CD4-positive, alpha-beta memory T cell (primary cell): ENCODE results near the gene CYB5RL. TPM values are rescaled to one million over a fixed set of nuclear protein-coding genes. Genes with fewer than 3 reads are reported as not detected.

Experiments
- CTCF ChIA-PET: fragments of 350-600 bp; sonication (Branson Sonifier 250); formaldehyde crosslinking; loops from one replicate; lab custom pipeline; 2021; ENCODE audit warnings: inconsistent platforms; ENCODE audit not compliant: partially characterized antibody; lab: Charles Lee
- POLR2A ChIA-PET: fragments of 350-600 bp; sonication (Branson Sonifier 250); formaldehyde crosslinking; loops from one replicate; lab custom pipeline; 2021; ENCODE audit not compliant: partially characterized antibody; lab: Charles Lee
- DNase-seq, 5 donors: peaks; one replicate each; pipeline versions ENCODE4 v3.0.0 to v3.0.0-alpha.2; 2020 to 2022; ENCODE audit warnings: mixed read lengths in 1 of 5
- H3K27ac ChIP-seq: one replicate; pipeline ENCODE4 v1.7.0; 2013; ENCODE audit warnings: low read depth, low read length
- H3K27me3 ChIP-seq: 2 replicates; pipeline ENCODE4 v1.7.0; 2013; ENCODE audit warnings: mild to moderate bottlenecking, low read length, moderate library complexity; ENCODE audit not compliant: insufficient read depth
- H3K36me3 ChIP-seq: 2 replicates; pipeline ENCODE4 v1.7.0; 2013; ENCODE audit warnings: mild to moderate bottlenecking, low read length, moderate library complexity; ENCODE audit not compliant: insufficient read depth
- H3K4me1 ChIP-seq: 2 replicates; pipeline ENCODE4 v1.7.0; 2013; ENCODE audit warnings: mild to moderate bottlenecking, low read length, moderate library complexity; ENCODE audit not compliant: insufficient read depth
- H3K4me3 ChIP-seq, 2 donors: one replicate each; pipeline ENCODE4 v1.7.0; 2013; ENCODE audit warnings: low read length in 2 of 2, mild to moderate bottlenecking in 1 of 2
- H3K9me3 ChIP-seq, 2 donors: one replicate each; pipeline ENCODE4 v1.7.0; 2013; ENCODE audit warnings: low read length in 2 of 2, control low read depth in 1 of 2; ENCODE audit not compliant: control insufficient read depth in 1 of 2
- H3K27ac Mint-ChIP-seq, 7 donors: one replicate each; pipeline ENCODE4 v1.8.0; 2020 to 2021; ENCODE audit warnings: mixed read lengths in 7 of 7, mild to moderate bottlenecking in 6 of 7, inconsistent platforms in 3 of 7, moderate library complexity in 3 of 7
- H3K27me3 Mint-ChIP-seq, 2 donors: one replicate each; pipeline ENCODE4 v1.8.0; 2020 to 2021; ENCODE audit warnings: mixed read lengths in 2 of 2
- H3K36me3 Mint-ChIP-seq, 2 donors: one replicate each; pipeline ENCODE4 v1.8.0; 2020 to 2021; ENCODE audit warnings: mixed read lengths in 2 of 2, inconsistent platforms in 1 of 2, mild to moderate bottlenecking in 1 of 2
- H3K4me1 Mint-ChIP-seq, 4 donors: one replicate each; pipeline ENCODE4 v1.8.0; 2020 to 2021; ENCODE audit warnings: mixed read lengths in 4 of 4, mild to moderate bottlenecking in 1 of 4
- H3K4me3 Mint-ChIP-seq, 8 donors: one replicate each; pipeline ENCODE4 v1.8.0; 2020 to 2021; ENCODE audit warnings: mixed read lengths in 8 of 8, mild to moderate bottlenecking in 7 of 8, moderate library complexity in 6 of 8, inconsistent platforms in 3 of 8
- H3K9me3 Mint-ChIP-seq, 8 donors: one replicate each; pipeline ENCODE4 v1.8.0; 2020 to 2021; ENCODE audit warnings: mixed read lengths in 8 of 8, mild to moderate bottlenecking in 5 of 8, inconsistent platforms in 3 of 8, moderate library complexity in 1 of 8
- intact Hi-C: fragments of 100-400 bp; cut with micrococcal nuclease; formaldehyde crosslinking; loops from one replicate; pipeline ENCODE4 v1.15.1; 2023
- polyA plus RNA-seq, 2 donors: library from polyadenylated mRNA; unstranded; fragments of 300-500 nt; fragmentation: Illumina TruSeq; gene quantifications; one replicate each; pipeline ENCODE4 v1.2.3, GENCODE V29; 2021
- total RNA-seq, 2 experiments: library from RNA; stranded (reverse); gene quantifications; one replicate each; pipeline ENCODE4 v1.2.3, GENCODE V29; 2021

The CYB5RL gene
- total and polyA plus RNA-seq, 4 experiments from 2014 or later, result 1.3 to 10.7 (median 7.5) TPM

DNA sequence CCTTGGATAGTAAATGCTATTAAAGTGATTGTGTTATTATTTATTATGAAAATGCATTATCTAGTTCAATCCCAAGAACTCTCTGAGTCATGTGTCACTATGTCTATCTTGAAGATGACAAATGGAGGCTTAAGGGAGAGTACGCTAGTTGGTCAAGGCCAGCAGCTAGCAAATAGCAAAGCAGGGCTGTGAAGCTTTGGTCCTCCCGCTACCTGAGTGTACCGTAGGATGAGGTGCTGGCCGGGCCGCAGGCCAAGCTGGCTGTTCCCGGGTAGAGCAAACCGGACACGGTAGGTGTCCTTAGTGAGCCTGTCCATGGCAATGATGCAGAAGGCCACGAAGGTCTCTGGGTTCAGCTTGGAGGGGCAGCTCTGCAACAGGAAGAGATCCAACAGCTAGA, 9.3 kb downstream of the CYB5RL start:
- Mint-ChIP-seq H3K4me1 (no peaks in the 10 kb centered on the region), H3K4me3 (no peak overlapping the region), H3K36me3 (peaks cover 42 to 53% of the 10 kb centered on the region in 2 donors), H3K27me3 (no peaks in the 10 kb centered on the region), H3K9me3 (peaks cover 0 to 4% (median 0%) of the 10 kb centered on the region in 8 donors), H3K27ac (no peak overlapping the region)
- DNase-seq, result no peak
- no peak overlapping the region for H3K27ac ChIP-seq
- intact Hi-C loops, result no loop called here
- no peaks in the 10 kb centered on the region for H3K9me3 ChIP-seq
- H3K4me1 ChIP-seq, result no peaks in the 10 kb centered on the region
- ChIA-PET POLR2A (interaction anchor here (0.5 to 1.7 kb wide), 2 partner anchors 10 to 20 kb away, joined by 3 to 8 read pairs; partner anchors contain the start of genes CYB5RL and MRPL37), CTCF (interaction anchor here (1.7 kb wide), 1 partner anchor 9 kb away, joined by 4 read pairs; no protein-coding TSS in a partner anchor)
- no peak overlapping the region for H3K4me3 ChIP-seq
- no peaks in the 10 kb centered on the region for H3K27me3 ChIP-seq
- H3K36me3 ChIP-seq, result peaks cover 8% of the 10 kb centered on the region

DNA sequence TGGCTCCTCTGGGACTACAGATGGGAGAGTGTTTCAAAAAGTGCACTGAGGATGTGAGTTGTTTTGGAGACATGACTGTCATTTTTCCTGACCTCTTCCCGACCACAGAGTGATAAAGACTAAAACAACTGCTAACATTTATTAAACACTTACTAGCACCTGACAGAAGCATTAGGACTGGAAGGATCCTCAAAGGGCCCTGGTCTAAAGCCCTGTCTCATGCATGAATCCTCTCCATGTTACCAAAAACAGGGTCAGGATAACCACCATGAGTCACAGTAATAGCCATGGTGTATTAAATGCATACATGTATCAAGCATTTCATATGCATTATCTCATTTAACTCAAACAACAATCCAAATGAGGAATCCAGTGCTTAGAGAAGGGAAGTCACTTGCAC, 11.5 kb downstream of the CYB5RL start:
- no peak overlapping the region for H3K27ac Mint-ChIP-seq
- intact Hi-C loops, result no loop called here

DNA sequence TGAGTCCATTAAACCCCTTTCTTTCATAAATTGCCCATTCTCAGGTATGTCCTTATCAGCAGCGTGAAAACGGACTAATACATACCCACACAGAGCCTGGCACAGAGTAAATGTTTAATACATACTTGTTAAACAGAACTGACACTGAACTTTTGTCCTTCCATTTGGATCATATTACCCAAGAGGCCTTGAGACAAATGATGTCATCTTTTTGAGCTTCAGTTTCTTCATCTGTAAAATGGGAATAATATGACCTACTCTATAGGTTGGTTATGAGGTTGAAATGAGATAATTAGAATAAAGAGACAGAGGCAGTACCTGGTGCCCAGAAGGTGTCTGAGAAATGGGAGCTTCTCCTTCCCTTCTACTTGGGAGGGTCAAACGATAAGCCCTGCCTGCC, 13.8 kb downstream of the CYB5RL start:
- H3K27me3 ChIP-seq, result no peaks in the 10 kb centered on the region
- no peaks in the 10 kb centered on the region for H3K4me1 ChIP-seq
- CTCF ChIA-PET, result interaction anchor here (2.6 kb wide), 1 partner anchor 304 kb away, joined by 13 read pairs; no protein-coding TSS in a partner anchor
- Mint-ChIP-seq H3K4me1 (peaks cover 0 to 1% (median 0%) of the 10 kb centered on the region in 4 donors), H3K9me3 (peaks cover 0 to 3% (median 0%) of the 10 kb centered on the region in 8 donors), H3K27ac (no peak overlapping the region), H3K4me3 (no peak overlapping the region), H3K27me3 (no peaks in the 10 kb centered on the region), H3K36me3 (peaks cover 38 to 48% of the 10 kb centered on the region in 2 donors)
- H3K4me3 ChIP-seq, result no peak overlapping the region
- POLR2A ChIA-PET, result no interaction called here
- peaks cover 8% of the 10 kb centered on the region for H3K36me3 ChIP-seq
- no peak overlapping the region for H3K27ac ChIP-seq
- intact Hi-C loops, result no loop called here
- no peak for DNase-seq
- no peaks in the 10 kb centered on the region for H3K9me3 ChIP-seq

More for the DNA sequence above, 11.5 kb downstream of the CYB5RL start:
- Mint-ChIP-seq H3K4me1 (no peaks in the 10 kb centered on the region), H3K4me3 (no peak overlapping the region), H3K36me3 (peaks cover 44 to 55% of the 10 kb centered on the region in 2 donors), H3K27me3 (no peaks in the 10 kb centered on the region), H3K9me3 (peaks cover 0 to 4% (median 0%) of the 10 kb centered on the region in 8 donors)
- Histone ChIP-seq H3K4me3 (no peak overlapping the region), H3K9me3 (no peaks in the 10 kb centered on the region), H3K4me1 (no peaks in the 10 kb centered on the region), H3K36me3 (peaks cover 8% of the 10 kb centered on the region), H3K27ac (no peak overlapping the region), H3K27me3 (no peaks in the 10 kb centered on the region)
- no peak for DNase-seq
- ChIA-PET CTCF (interaction anchor here (2.6 kb wide), 1 partner anchor 301 kb away, joined by 13 read pairs; no protein-coding TSS in a partner anchor), POLR2A (no interaction called here)

DNA sequence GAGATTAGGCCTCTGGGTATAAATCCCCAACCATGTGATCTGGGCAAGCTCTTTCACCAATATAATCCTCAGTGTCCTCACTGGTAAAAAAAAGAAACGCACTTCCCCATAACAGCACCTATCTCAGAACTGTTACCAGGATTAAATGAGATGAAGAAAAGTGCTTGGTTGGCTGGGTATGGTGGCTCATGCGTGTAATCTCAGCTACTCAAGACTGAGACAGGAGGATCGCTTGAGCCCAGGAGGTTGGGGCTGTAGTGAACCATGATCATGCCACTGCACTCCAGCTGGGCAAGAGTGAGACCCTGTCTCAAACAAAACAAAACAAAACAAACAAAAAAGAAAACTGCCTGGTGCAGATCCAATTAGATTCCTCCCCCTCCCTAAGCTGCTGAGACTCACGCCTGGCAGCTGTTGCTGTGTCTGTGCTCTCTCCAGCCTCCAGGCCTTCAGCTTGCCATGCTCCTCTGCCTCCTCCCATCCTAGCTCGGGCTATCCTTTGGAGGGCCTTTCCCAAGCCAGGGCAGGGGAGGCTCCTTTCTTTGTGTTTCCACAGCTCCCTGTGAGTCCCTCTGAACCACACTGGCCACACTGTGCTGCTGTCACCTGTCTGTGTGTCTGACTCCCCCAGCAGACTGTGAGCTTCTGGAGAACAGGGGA, 19.0 kb downstream of the CYB5RL start:
- Mint-ChIP-seq H3K27me3 (no peaks in the 10 kb centered on the region), H3K9me3 (no peaks in the 10 kb centered on the region), H3K27ac (no peak overlapping the region), H3K4me1 (peaks cover 0 to 1% (median 0%) of the 10 kb centered on the region in 4 donors), H3K4me3 (no peak overlapping the region), H3K36me3 (peaks cover 13 to 21% of the 10 kb centered on the region in 2 donors)
- no peaks in the 10 kb centered on the region for H3K9me3 ChIP-seq
- POLR2A ChIA-PET, result interaction anchor here (0.9 to 1.9 kb wide), 2 partner anchors 226 to 309 kb away, joined by 3 to 5 read pairs; partner anchors contain the start of gene SSBP3
- H3K27me3 ChIP-seq, result no peaks in the 10 kb centered on the region
- no peak overlapping the region for H3K27ac ChIP-seq
- no peak overlapping the region for H3K4me3 ChIP-seq
- CTCF ChIA-PET, result interaction anchor here (1.0 to 4.9 kb wide), 10 partner anchors 8 to 559 kb away, joined by 3 to 41 read pairs (median 6); partner anchors contain the start of genes CYB5RL and MRPL37
- no peaks in the 10 kb centered on the region for H3K4me1 ChIP-seq
- no peak for DNase-seq
- no peaks in the 10 kb centered on the region for H3K36me3 ChIP-seq
- intact Hi-C loops, result loop anchor here (1.0 to 5.0 kb wide), 2 partner anchors 226 to 308 kb away; partner anchors contain the start of gene SSBP3

DNA sequence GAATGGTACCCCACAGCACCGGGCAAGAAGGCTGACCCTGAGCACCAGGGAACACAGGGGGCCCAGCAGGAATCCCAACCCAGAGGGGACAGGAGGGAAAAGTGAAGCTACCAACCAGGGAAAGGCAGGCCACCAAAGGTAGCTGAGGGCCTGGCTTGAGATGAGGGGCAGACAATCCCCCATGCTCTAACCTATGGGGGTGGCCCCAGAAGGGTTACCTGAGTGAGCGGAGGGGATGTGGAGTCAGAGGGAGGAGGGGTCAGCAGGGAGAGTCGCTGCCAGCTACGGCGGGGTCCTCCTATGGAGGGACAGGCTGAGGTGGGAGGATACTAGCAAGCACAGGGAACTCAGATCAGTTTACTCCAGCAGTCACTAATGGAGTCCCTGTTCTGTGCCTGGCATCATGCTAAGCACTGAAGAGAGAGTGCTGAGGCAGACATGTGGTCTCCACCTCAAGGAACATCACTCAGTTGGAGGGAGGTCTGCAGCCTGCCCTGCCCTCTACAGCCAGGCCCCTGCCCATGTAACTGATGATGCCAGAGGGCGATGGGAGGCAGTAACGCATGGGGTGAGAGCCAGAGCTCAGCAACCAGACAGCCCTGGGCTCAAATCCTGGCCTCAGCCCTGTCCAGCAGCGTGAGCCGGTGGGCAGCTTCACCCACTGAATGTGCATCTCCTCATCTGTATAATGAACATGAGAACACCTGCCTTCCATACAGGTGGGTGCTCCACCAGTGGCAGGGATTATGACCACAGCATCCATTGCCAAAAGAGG, 21.3 kb downstream of the CYB5RL start:
- Mint-ChIP-seq H3K4me1 (peaks cover 0 to 1% (median 0%) of the 10 kb centered on the region in 4 donors), H3K36me3 (peaks cover 4 to 10% of the 10 kb centered on the region in 2 donors), H3K27me3 (no peaks in the 10 kb centered on the region), H3K4me3 (no peak overlapping the region), H3K9me3 (no peaks in the 10 kb centered on the region), H3K27ac (peak overlapping the region in 1 of 7 donors; percentile 53)
- Histone ChIP-seq H3K4me1 (no peaks in the 10 kb centered on the region), H3K4me3 (no peak overlapping the region), H3K27ac (no peak overlapping the region), H3K36me3 (no peaks in the 10 kb centered on the region), H3K9me3 (no peaks in the 10 kb centered on the region), H3K27me3 (no peaks in the 10 kb centered on the region)
- CTCF ChIA-PET, result interaction anchor here (1.4 kb wide), 1 partner anchor 311 kb away, joined by 6 read pairs; no protein-coding TSS in a partner anchor
- intact Hi-C loops, result no loop called here
- no peak for DNase-seq
- POLR2A ChIA-PET, result no interaction called here

DNA sequence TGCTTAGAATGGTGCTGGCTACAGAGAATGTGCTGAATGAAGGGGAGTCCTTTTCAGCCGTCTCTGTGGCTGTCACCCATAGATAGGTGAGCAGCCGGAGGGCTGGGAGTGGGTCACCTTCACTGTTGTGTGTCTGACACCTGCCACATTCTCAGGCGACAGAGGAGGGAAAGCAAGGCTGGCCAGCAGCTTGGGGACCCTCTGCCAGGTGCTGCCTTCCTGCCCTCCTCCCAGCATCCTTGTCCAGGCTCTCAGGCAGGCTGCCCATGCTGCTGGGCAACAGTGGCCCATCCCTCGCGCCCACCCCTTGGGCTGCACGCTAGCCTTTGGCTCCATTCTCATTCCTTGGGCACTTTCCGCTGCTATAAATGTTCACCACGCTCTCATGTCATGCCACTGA, 22.1 kb downstream of the CYB5RL start:
- no peaks in the 10 kb centered on the region for H3K4me1 ChIP-seq
- no peaks in the 10 kb centered on the region for H3K9me3 ChIP-seq
- no peaks in the 10 kb centered on the region for H3K36me3 ChIP-seq
- Mint-ChIP-seq H3K36me3 (peaks cover 4% of the 10 kb centered on the region in 2 donors), H3K4me1 (peaks cover 0 to 1% (median 0%) of the 10 kb centered on the region in 4 donors), H3K9me3 (no peaks in the 10 kb centered on the region), H3K27me3 (no peaks in the 10 kb centered on the region), H3K27ac (no peak overlapping the region), H3K4me3 (no peak overlapping the region)
- POLR2A ChIA-PET, result no interaction called here
- no peak for DNase-seq
- H3K4me3 ChIP-seq, result no peak overlapping the region
- CTCF ChIA-PET, result interaction anchor here (1.4 kb wide), 1 partner anchor 312 kb away, joined by 6 read pairs; no protein-coding TSS in a partner anchor
- no peak overlapping the region for H3K27ac ChIP-seq
- intact Hi-C loops, result no loop called here
- H3K27me3 ChIP-seq, result no peaks in the 10 kb centered on the region
